GM12878 (cell line): Measurements from ENCODE around the gene PLXNC1. TPM values are rescaled to one million over a fixed set of nuclear protein-coding genes. Genes with fewer than 3 reads are reported as not detected.
A peak's percentile ranks its signal among the peaks of the same experiment; 100 is the strongest.

Experiments used
- CREB1 ChIP-seq: IDR thresholded peaks from 2 replicates; pipeline ENCODE4 v1.6.1; 2012; ENCODE audit warnings: low read depth, mild to moderate bottlenecking, inconsistent platforms
- DPF2 ChIP-seq: fragments of 450-650 bp; IDR thresholded peaks from 2 replicates; pipeline ENCODE4 v1.6.1; 2017; ENCODE audit warnings: mild to moderate bottlenecking
- HCFC1 ChIP-seq: fragments of 150-350 bp; IDR thresholded peaks from 2 replicates; pipeline ENCODE4 v1.6.1; 2014; ENCODE audit warnings: low read length
- IRF4 ChIP-seq: IDR thresholded peaks from 2 replicates; pipeline ENCODE4 v1.6.1; 2011; ENCODE audit warnings: low read depth, low read length
- MEF2B ChIP-seq: fragments of 450-650 bp; IDR thresholded peaks from 2 replicates; pipeline ENCODE4 v1.6.1; 2018; ENCODE audit warnings: mild to moderate bottlenecking, moderate library complexity; ENCODE audit not compliant: partially characterized antibody, poor library complexity, severe bottlenecking
- MTA3 ChIP-seq: IDR thresholded peaks from 2 replicates; pipeline ENCODE4 v1.6.1; 2012; ENCODE audit warnings: low read length, inconsistent platforms, borderline replicate concordance
- MYC ChIP-seq: IDR thresholded peaks from 2 replicates; pipeline ENCODE4 v1.6.1; 2011; ENCODE audit warnings: mild to moderate bottlenecking, low read length, moderate library complexity, inconsistent platforms; ENCODE audit not compliant: insufficient read depth, insufficient replicate concordance, insufficient read length, severe bottlenecking
- NR2C2 ChIP-seq: IDR thresholded peaks from 2 replicates; pipeline ENCODE4 v1.6.1; 2011; ENCODE audit warnings: borderline replicate concordance, low read depth; ENCODE audit not compliant: control insufficient read depth, insufficient read length
- PML ChIP-seq: IDR thresholded peaks from 2 replicates; pipeline ENCODE4 v1.6.1; 2012; ENCODE audit warnings: low read length, inconsistent platforms
- POU2F2 ChIP-seq: IDR thresholded peaks from 3 replicates; pipeline ENCODE4 v1.6.1; 2011; ENCODE audit warnings: low read depth, mild to moderate bottlenecking, low read length, borderline replicate concordance
- SPI1 ChIP-seq: IDR thresholded peaks from 2 replicates; pipeline ENCODE4 v1.6.1; 2011; ENCODE audit warnings: low read depth, mild to moderate bottlenecking, low read length, moderate library complexity, borderline replicate concordance; ENCODE audit not compliant: insufficient read depth
- SREBF1 ChIP-seq: IDR thresholded peaks from 2 replicates; pipeline ENCODE4 v1.6.1; 2012; ENCODE audit warnings: mild to moderate bottlenecking, low read length
- TCF3 ChIP-seq: IDR thresholded peaks from 2 replicates; pipeline ENCODE4 v1.6.1; 2012; ENCODE audit warnings: low read depth, mild to moderate bottlenecking, low read length, borderline replicate concordance; ENCODE audit not compliant: insufficient read depth
- TCF7 ChIP-seq: IDR thresholded peaks from 2 replicates; pipeline ENCODE4 v1.6.1; 2014; ENCODE audit warnings: antibody characterized with exemption, borderline replicate concordance
- WRNIP1 ChIP-seq: IDR thresholded peaks from 2 replicates; pipeline ENCODE4 v1.6.1; 2011; ENCODE audit warnings: low read depth, low read length, improper control_type of control experiment, borderline replicate concordance
- polyA plus RNA-seq, 11 experiments: library from polyadenylated mRNA; depleted of rRNA in 4 of 11; unstranded in 6 of 11; stranded (reverse) in 5 of 11; fragments of >200 nt; fragmentation: Nextera tagmentation in 4 of 11; fragmentation: Illumina TruSeq in 1 of 11; extraction: Ambion mirVana in 4 of 11; extraction: Trizol in 1 of 11; gene quantifications; 1 replicate in 1 of 11; 2 replicates in 10 of 11; pipeline versions ENCODE4 v1.2.1 to v1.2.3, GENCODE V29; 2011 to 2016; ENCODE audit warnings: inconsistent platforms in 2 of 11, missing spikeins in 2 of 11, low read depth in 1 of 11
- total RNA-seq, 4 experiments: library from RNA; depleted of rRNA in 3 of 4; stranded (reverse); fragments of >200 nt in 3 of 4; fragmentation: Illumina TruSeq in 1 of 4; extraction: Trizol in 1 of 4; gene quantifications; 2 replicates each; pipeline versions ENCODE4 v1.2.1 to v1.2.3, GENCODE V29; 2013 to 2021
- TF ChIP-seq, protein P1 (sequence below): fragments of 450-650 bp; formaldehyde crosslinking; IDR thresholded peaks from 2 replicates; pipeline ENCODE4 v1.4.0; 2022; ENCODE audit warnings: mild to moderate bottlenecking, moderate library complexity
- TF ChIP-seq, protein P2 (sequence below): fragments of 450-650 bp; IDR thresholded peaks from 2 replicates; pipeline ENCODE4 v1.6.1; 2017; ENCODE audit warnings: mild to moderate bottlenecking, moderate library complexity
- TF ChIP-seq, protein P3 (sequence below): IDR thresholded peaks from 2 replicates; pipeline ENCODE4 v1.6.1; 2012; ENCODE audit warnings: improper control_type of control experiment, low read depth, low read length; ENCODE audit not compliant: insufficient replicate concordance

The PLXNC1 gene
- total and polyA plus RNA-seq, 10 of the 15 experiments (the other 5 are each of a cell fraction or from before 2014, with no cell fraction given): 5.2 to 41.2 (median 24.6) TPM

DNA sequence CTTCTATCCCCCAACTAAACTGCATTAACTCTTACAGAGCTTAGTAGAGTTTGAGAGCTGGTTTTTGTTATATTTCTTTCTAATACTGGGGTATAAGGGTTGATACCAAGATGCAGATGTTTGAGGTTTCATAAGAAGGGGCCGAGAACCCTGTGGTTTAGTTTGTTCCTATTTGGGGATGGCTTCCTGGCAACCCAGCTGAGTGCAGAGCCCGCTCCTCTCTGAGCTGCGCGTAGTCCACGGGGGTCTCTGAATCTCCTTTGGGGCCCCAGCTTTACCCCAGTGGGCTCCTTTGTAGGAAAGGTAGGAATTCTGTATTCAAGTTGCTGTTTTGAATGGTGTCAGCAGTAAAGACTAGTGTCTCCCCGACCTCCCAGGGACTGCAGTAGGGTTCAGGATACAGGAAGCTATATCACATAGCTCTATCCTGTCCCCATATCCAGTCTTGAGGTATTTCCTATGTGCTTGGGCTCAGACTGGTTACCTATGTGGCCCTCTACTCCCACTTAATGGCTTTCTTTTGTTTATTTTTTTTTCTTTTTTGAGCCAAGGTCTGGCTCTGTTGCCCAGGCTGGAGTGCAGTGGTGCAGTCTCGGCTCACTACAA is 25.4 kb downstream of the PLXNC1 start (continued):
- no peak for TF ChIP-seq IRF4
- TF ChIP-seq, protein P1, sequence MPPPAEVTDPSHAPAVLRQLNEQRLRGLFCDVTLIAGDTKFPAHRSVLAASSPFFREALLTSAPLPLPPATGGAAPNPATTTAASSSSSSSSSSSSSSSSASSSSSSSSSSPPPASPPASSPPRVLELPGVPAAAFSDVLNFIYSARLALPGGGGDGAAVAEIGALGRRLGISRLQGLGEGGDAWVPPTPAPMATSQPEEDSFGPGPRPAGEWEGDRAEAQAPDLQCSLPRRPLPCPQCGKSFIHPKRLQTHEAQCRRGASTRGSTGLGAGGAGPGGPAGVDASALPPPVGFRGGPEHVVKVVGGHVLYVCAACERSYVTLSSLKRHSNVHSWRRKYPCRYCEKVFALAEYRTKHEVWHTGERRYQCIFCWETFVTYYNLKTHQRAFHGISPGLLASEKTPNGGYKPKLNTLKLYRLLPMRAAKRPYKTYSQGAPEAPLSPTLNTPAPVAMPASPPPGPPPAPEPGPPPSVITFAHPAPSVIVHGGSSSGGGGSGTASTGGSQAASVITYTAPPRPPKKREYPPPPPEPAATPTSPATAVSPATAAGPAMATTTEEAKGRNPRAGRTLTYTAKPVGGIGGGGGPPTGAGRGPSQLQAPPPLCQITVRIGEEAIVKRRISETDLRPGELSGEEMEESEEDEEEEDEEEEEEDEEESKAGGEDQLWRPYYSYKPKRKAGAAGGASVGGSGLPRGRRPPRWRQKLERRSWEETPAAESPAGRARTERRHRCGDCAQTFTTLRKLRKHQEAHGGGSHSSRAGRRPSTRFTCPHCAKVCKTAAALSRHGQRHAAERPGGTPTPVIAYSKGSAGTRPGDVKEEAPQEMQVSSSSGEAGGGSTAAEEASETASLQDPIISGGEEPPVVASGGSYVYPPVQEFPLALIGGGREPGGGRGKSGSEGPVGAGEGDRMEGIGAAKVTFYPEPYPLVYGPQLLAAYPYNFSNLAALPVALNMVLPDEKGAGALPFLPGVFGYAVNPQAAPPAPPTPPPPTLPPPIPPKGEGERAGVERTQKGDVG (CRISPR knock-in tag): no peak
- TF ChIP-seq MTA3: peak; percentile 47; the same call in 1 of the 2 replicates
- TF ChIP-seq DPF2: no peak
- no peak for TF ChIP-seq SREBF1
- TF ChIP-seq MYC: no peak
- TF ChIP-seq, protein P2, sequence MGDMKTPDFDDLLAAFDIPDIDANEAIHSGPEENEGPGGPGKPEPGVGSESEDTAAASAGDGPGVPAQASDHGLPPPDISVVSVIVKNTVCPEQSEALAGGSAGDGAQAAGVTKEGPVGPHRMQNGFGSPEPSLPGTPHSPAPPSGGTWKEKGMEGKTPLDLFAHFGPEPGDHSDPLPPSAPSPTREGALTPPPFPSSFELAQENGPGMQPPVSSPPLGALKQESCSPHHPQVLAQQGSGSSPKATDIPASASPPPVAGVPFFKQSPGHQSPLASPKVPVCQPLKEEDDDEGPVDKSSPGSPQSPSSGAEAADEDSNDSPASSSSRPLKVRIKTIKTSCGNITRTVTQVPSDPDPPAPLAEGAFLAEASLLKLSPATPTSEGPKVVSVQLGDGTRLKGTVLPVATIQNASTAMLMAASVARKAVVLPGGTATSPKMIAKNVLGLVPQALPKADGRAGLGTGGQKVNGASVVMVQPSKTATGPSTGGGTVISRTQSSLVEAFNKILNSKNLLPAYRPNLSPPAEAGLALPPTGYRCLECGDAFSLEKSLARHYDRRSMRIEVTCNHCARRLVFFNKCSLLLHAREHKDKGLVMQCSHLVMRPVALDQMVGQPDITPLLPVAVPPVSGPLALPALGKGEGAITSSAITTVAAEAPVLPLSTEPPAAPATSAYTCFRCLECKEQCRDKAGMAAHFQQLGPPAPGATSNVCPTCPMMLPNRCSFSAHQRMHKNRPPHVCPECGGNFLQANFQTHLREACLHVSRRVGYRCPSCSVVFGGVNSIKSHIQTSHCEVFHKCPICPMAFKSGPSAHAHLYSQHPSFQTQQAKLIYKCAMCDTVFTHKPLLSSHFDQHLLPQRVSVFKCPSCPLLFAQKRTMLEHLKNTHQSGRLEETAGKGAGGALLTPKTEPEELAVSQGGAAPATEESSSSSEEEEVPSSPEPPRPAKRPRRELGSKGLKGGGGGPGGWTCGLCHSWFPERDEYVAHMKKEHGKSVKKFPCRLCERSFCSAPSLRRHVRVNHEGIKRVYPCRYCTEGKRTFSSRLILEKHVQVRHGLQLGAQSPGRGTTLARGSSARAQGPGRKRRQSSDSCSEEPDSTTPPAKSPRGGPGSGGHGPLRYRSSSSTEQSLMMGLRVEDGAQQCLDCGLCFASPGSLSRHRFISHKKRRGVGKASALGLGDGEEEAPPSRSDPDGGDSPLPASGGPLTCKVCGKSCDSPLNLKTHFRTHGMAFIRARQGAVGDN: no peak
- no peak for TF ChIP-seq POU2F2
- TF ChIP-seq, protein P3, sequence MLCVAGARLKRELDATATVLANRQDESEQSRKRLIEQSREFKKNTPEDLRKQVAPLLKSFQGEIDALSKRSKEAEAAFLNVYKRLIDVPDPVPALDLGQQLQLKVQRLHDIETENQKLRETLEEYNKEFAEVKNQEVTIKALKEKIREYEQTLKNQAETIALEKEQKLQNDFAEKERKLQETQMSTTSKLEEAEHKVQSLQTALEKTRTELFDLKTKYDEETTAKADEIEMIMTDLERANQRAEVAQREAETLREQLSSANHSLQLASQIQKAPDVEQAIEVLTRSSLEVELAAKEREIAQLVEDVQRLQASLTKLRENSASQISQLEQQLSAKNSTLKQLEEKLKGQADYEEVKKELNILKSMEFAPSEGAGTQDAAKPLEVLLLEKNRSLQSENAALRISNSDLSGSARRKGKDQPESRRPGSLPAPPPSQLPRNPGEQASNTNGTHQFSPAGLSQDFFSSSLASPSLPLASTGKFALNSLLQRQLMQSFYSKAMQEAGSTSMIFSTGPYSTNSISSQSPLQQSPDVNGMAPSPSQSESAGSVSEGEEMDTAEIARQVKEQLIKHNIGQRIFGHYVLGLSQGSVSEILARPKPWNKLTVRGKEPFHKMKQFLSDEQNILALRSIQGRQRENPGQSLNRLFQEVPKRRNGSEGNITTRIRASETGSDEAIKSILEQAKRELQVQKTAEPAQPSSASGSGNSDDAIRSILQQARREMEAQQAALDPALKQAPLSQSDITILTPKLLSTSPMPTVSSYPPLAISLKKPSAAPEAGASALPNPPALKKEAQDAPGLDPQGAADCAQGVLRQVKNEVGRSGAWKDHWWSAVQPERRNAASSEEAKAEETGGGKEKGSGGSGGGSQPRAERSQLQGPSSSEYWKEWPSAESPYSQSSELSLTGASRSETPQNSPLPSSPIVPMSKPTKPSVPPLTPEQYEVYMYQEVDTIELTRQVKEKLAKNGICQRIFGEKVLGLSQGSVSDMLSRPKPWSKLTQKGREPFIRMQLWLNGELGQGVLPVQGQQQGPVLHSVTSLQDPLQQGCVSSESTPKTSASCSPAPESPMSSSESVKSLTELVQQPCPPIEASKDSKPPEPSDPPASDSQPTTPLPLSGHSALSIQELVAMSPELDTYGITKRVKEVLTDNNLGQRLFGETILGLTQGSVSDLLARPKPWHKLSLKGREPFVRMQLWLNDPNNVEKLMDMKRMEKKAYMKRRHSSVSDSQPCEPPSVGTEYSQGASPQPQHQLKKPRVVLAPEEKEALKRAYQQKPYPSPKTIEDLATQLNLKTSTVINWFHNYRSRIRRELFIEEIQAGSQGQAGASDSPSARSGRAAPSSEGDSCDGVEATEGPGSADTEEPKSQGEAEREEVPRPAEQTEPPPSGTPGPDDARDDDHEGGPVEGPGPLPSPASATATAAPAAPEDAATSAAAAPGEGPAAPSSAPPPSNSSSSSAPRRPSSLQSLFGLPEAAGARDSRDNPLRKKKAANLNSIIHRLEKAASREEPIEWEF: no peak
- no peak for TF ChIP-seq NR2C2
- no peak for TF ChIP-seq WRNIP1
- TF ChIP-seq HCFC1: no peak
- no peak for TF ChIP-seq SPI1
- TF ChIP-seq PML: no peak
- TF ChIP-seq CREB1: no peak
- peak; percentile 53 for TF ChIP-seq MEF2B
- 0 out of 2 replicates have a peak, but pooled peaks have one; percentile 48 for TF ChIP-seq TCF3
- no peak for TF ChIP-seq TCF7
